K562 (cell line): Measurements from ENCODE around the gene PRSS21. TPM values are rescaled to one million over a fixed set of nuclear protein-coding genes. Genes with fewer than 3 reads are reported as not detected.
A peak's percentile ranks its signal among the peaks of the same experiment; 100 is the strongest.

Experiments
- BMI1 ChIP-seq: fragments of 150-350 bp; IDR thresholded peaks from 2 replicates; pipeline ENCODE4 v1.6.1; 2014; ENCODE audit warnings: low read length
- CBX5 ChIP-seq: IDR thresholded peaks from 2 replicates; pipeline ENCODE4 v1.6.1; 2014; ENCODE audit warnings: low read depth, borderline replicate concordance
- HDAC1 ChIP-seq, 2 experiments: fragments of 450-650 bp; IDR thresholded peaks; 2 replicates each; pipeline ENCODE4 v1.6.1; 2016 to 2017; ENCODE audit warnings: inconsistent platforms in 1 of 2, mild to moderate bottlenecking in 1 of 2, moderate library complexity in 1 of 2
- MCM2 ChIP-seq: fragments of 450-650 bp; IDR thresholded peaks from 2 replicates; pipeline ENCODE4 v1.6.1; 2017; ENCODE audit warnings: low read depth, mild to moderate bottlenecking
- MYBL2 ChIP-seq, 2 experiments: fragments of 450-650 bp in 1 of 2; sonication (generic) in 1 of 2; formaldehyde crosslinking in 1 of 2; IDR thresholded peaks; 2 replicates each; pipeline versions ENCODE4 v1.6.1 to v1.8.1; 2017 to 2022; ENCODE audit warnings: borderline replicate concordance in 1 of 2, inconsistent platforms in 1 of 2, low read depth in 1 of 2, mild to moderate bottlenecking in 1 of 2, missing genetic modification reagents in 1 of 2, moderate library complexity in 1 of 2
- NFIX ChIP-seq: fragments of 250-450 bp; sonication (Bioruptor Pico); IDR thresholded peaks from 2 replicates; pipeline ENCODE4 v1.4.0; 2020; ENCODE audit warnings: low read depth, mild to moderate bottlenecking, moderate library complexity
- NFXL1 ChIP-seq: fragments of 450-650 bp; formaldehyde crosslinking; IDR thresholded peaks from 2 replicates; pipeline ENCODE4 v1.4.0; 2021; ENCODE audit warnings: mild to moderate bottlenecking
- PCBP1 ChIP-seq: fragments of 200-400 bp; formaldehyde crosslinking; IDR thresholded peaks from 2 replicates; pipeline ENCODE4 v1.6.1; 2018; ENCODE audit warnings: mild to moderate bottlenecking, low read depth, low read length; ENCODE audit not compliant: poor library complexity, severe bottlenecking
- RBM34 ChIP-seq: fragments of 200-400 bp; formaldehyde crosslinking; IDR thresholded peaks from 2 replicates; pipeline ENCODE4 v1.6.1; 2018; ENCODE audit warnings: low read length, borderline replicate concordance; ENCODE audit not compliant: insufficient read depth
- RFX1 ChIP-seq: fragments of 450-650 bp; IDR thresholded peaks from 2 replicates; pipeline ENCODE4 v1.6.1; 2016; ENCODE audit warnings: mild to moderate bottlenecking, moderate library complexity
- SAP30 ChIP-seq: fragments of 200-600 bp; sonication (generic); IDR thresholded peaks from 2 replicates; pipeline ENCODE4 v1.6.1; 2012; ENCODE audit warnings: borderline replicate concordance, low read depth, mild to moderate bottlenecking, moderate library complexity, low read length, control low read depth, inconsistent platforms; ENCODE audit not compliant: insufficient read depth, poor library complexity, severe bottlenecking
- SETDB1 ChIP-seq: IDR thresholded peaks from one replicate; pipeline ENCODE4 v1.6.1; 2012; ENCODE audit warnings: low read length, control low read depth, inconsistent platforms
- SNIP1 ChIP-seq: fragments of 450-650 bp; IDR thresholded peaks from 2 replicates; pipeline ENCODE4 v1.7.1; 2017; ENCODE audit warnings: low read depth, mild to moderate bottlenecking
- TAF15 ChIP-seq: fragments of 200-400 bp; formaldehyde crosslinking; IDR thresholded peaks from 2 replicates; pipeline ENCODE4 v1.6.1; 2017; ENCODE audit warnings: mild to moderate bottlenecking, low read depth, low read length, moderate library complexity
- TCF7 ChIP-seq: sonication (generic); IDR thresholded peaks from 2 replicates; pipeline ENCODE4 v1.6.1; 2016; ENCODE audit warnings: antibody characterized with exemption, borderline replicate concordance
- TSC22D4 ChIP-seq: fragments of 450-650 bp; IDR thresholded peaks from 2 replicates; pipeline ENCODE4 v1.6.1; 2016; ENCODE audit warnings: missing genetic modification characterization, missing biosample characterization, control low read depth
- ZNF133 ChIP-seq: fragments of 250-450 bp; sonication (Bioruptor Pico); IDR thresholded peaks from 2 replicates; pipeline ENCODE4 v1.4.0; 2020; ENCODE audit warnings: mild to moderate bottlenecking
- ZNF140 ChIP-seq: fragments of 250-450 bp; sonication (Bioruptor Pico); IDR thresholded peaks from 2 replicates; pipeline ENCODE4 v1.8.0; 2021; ENCODE audit warnings: moderate library complexity, mild to moderate bottlenecking, inconsistent platforms
- ZNF232 ChIP-seq: sonication (generic); formaldehyde crosslinking; IDR thresholded peaks from 2 replicates; pipeline ENCODE4 v1.8.0; 2022; ENCODE audit warnings: mild to moderate bottlenecking, missing genetic modification reagents
- ZNF79 ChIP-seq: fragments of 250-450 bp; sonication (Bioruptor Pico); IDR thresholded peaks from 2 replicates; pipeline ENCODE4 v1.4.0; 2020; ENCODE audit warnings: low read depth, mild to moderate bottlenecking, moderate library complexity
- polyA plus RNA-seq, 8 experiments: library from polyadenylated mRNA; depleted of rRNA in 4 of 8; stranded (reverse) in 5 of 8; unstranded in 3 of 8; fragments of >200 nt; fragmentation: Nextera tagmentation in 2 of 8; fragmentation: Illumina TruSeq in 1 of 8; extraction: Ambion mirVana in 2 of 8; extraction: Trizol in 1 of 8; gene quantifications; 2 replicates each; pipeline versions ENCODE4 v1.2.1 to v1.2.3, GENCODE V29; 2011 to 2014; ENCODE audit warnings: inconsistent platforms in 1 of 8, missing spikeins in 1 of 8
- total RNA-seq, 7 experiments: library from RNA; depleted of rRNA in 6 of 7; stranded (reverse); fragments of >200 nt in 6 of 7; fragmentation: Illumina TruSeq in 2 of 7; extraction: Trizol in 2 of 7; gene quantifications; 2 replicates each; pipeline versions ENCODE4 v1.2.1 to v1.2.3, GENCODE V29; 2011 to 2021; ENCODE audit warnings: low replicate concordance in 1 of 7
- TF ChIP-seq, protein P1 (sequence below): sonication (generic); formaldehyde crosslinking; IDR thresholded peaks from 2 replicates; pipeline ENCODE4 v1.9.0; 2022; ENCODE audit warnings: mild to moderate bottlenecking, missing genetic modification reagents
- TF ChIP-seq, protein P2 (sequence below): fragments of 250-450 bp; sonication (Bioruptor Pico); IDR thresholded peaks from 2 replicates; pipeline ENCODE4 v1.8.0; 2021; ENCODE audit warnings: mild to moderate bottlenecking, moderate library complexity
- TF ChIP-seq, protein P3 (sequence below): fragments of 250-450 bp; sonication (Bioruptor Pico); IDR thresholded peaks from 2 replicates; pipeline ENCODE4 v1.4.0; 2020; ENCODE audit warnings: borderline replicate concordance
- TF ChIP-seq, protein P4 (sequence below): sonication (generic); formaldehyde crosslinking; IDR thresholded peaks from 2 replicates; pipeline ENCODE4 v1.4.0; 2020; ENCODE audit warnings: mild to moderate bottlenecking, missing genetic modification reagents

Gene PRSS21
- total and polyA plus RNA-seq, 9 of the 15 experiments (the other 6 are each of a cell fraction or from before 2014, with no cell fraction given), result 12.1 to 121 (median 61.3) TPM

DNA sequence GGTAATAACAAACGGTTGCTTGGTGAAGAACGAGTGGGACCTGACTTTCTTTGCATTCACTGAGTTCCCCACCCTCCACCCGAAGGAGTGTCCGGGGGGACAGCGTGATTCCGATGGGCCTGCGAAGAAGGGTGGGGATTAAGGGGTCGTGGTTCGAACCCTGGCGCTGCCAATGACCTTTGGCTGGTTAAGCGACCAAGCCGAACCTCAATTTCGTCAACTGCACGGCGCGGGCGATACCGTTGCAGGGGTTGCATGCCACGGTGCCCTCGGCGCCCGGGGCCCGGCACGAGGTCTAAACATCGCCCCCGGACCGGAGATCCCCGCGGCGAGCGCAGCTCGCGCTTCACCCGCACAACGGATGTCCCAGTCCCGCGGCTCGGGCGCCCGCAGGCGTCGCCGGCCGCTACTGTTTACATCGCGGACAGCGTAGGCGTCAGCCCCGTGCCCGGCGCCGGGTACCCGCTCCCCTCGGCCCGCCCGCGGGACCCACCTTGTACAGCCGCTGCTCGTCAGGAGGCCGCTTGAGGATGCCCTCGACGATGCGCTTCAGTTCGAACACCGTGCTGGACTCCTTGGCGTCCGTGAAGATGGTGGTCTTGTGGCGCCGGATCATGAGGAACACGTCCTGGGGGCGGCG, 40.4 kb upstream of the PRSS21 start (continued):
- TF ChIP-seq, protein P1, sequence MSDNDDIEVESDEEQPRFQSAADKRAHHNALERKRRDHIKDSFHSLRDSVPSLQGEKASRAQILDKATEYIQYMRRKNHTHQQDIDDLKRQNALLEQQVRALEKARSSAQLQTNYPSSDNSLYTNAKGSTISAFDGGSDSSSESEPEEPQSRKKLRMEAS (CRISPR knock-in tag), result peak; percentile 57; the same call in 1 of the 2 replicates
- TF ChIP-seq SETDB1 (no peak), HDAC1 (IDR thresholded peaks at IDR 0.05) (peak in 1 of 2 experiments; percentile 26; a peak in 1 of 4 replicates), PCBP1 (no peak), TSC22D4 (tag) (no peak), RFX1 (no peak), RBM34 (no peak), ZNF79 (CRISPR knock-in tag) (no peak), ZNF133 (CRISPR knock-in tag) (no peak), TAF15 (no peak), TCF7 (no peak), NFXL1 (CRISPR knock-in tag) (no peak), NFIX (CRISPR knock-in tag) (no peak), MCM2 (no peak), BMI1 (no peak), CBX5 (no peak), MYBL2 (IDR thresholded peaks at IDR 0.05; ENCODE audit: low read depth) (no peak), MYBL2 (CRISPR knock-in tag; IDR thresholded peaks at IDR 0.05; ENCODE audit: borderline replicate concordance) (no peak), ZNF232 (no peak), SAP30 (no peak), ZNF140 (no peak), SNIP1 (no peak)
- TF ChIP-seq, protein P2, sequence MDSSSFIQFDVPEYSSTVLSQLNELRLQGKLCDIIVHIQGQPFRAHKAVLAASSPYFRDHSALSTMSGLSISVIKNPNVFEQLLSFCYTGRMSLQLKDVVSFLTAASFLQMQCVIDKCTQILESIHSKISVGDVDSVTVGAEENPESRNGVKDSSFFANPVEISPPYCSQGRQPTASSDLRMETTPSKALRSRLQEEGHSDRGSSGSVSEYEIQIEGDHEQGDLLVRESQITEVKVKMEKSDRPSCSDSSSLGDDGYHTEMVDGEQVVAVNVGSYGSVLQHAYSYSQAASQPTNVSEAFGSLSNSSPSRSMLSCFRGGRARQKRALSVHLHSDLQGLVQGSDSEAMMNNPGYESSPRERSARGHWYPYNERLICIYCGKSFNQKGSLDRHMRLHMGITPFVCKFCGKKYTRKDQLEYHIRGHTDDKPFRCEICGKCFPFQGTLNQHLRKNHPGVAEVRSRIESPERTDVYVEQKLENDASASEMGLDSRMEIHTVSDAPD, result no peak
- TF ChIP-seq, protein P3, sequence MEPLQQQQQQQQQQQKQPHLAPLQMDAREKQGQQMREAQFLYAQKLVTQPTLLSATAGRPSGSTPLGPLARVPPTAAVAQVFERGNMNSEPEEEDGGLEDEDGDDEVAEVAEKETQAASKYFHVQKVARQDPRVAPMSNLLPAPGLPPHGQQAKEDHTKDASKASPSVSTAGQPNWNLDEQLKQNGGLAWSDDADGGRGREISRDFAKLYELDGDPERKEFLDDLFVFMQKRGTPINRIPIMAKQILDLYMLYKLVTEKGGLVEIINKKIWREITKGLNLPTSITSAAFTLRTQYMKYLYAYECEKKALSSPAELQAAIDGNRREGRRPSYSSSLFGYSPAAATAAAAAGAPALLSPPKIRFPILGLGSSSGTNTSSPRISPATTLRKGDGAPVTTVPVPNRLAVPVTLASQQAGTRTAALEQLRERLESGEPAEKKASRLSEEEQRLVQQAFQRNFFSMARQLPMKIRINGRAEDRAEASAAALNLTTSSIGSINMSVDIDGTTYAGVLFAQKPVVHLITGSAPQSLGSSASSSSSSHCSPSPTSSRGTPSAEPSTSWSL (CRISPR knock-in tag), result no peak
- TF ChIP-seq, protein P4, sequence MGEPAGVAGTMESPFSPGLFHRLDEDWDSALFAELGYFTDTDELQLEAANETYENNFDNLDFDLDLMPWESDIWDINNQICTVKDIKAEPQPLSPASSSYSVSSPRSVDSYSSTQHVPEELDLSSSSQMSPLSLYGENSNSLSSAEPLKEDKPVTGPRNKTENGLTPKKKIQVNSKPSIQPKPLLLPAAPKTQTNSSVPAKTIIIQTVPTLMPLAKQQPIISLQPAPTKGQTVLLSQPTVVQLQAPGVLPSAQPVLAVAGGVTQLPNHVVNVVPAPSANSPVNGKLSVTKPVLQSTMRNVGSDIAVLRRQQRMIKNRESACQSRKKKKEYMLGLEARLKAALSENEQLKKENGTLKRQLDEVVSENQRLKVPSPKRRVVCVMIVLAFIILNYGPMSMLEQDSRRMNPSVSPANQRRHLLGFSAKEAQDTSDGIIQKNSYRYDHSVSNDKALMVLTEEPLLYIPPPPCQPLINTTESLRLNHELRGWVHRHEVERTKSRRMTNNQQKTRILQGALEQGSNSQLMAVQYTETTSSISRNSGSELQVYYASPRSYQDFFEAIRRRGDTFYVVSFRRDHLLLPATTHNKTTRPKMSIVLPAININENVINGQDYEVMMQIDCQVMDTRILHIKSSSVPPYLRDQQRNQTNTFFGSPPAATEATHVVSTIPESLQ, result no peak
